ENCODE data around the gene NR1H4.
"Not testable (repeated sequence)": the region's sequence is repeated elsewhere in the genome, so short reads cannot be mapped to it uniquely, and the experiment has no call there.

The NR1H4 gene

GRCh38 chr12:100472325-100472724 lies 1.3 kb upstream of the NR1H4 start:
- DNase-seq (ENCODE audit: low read depth in 2 of 2, low spot score in 1 of 2): no peak

- DNase-seq (ENCODE audit: low read depth in 2 of 2, low spot score in 1 of 2): no peak
These were observed 483 bp upstream of the NR1H4 start for GRCh38 chr12:100473050-100473715.

- DNase-seq (ENCODE audit: low read depth in 2 of 2, low spot score in 1 of 2): no peak
These were observed 951 bp downstream of the NR1H4 start for GRCh38 chr12:100474617-100475016.

- DNase-seq (ENCODE audit: low read depth in 2 of 2, low spot score in 1 of 2): no peak
These were observed 2.5 kb downstream of the NR1H4 start for GRCh38 chr12:100476013-100476751.

- DNase-seq (ENCODE audit: low read depth in 2 of 2, low spot score in 1 of 2): no peak
These were observed 7.4 kb downstream of the NR1H4 start for GRCh38 chr12:100481021-100481420.

GRCh38 chr12:100484183-100484886 lies 10.7 kb downstream of the NR1H4 start:
- DNase-seq (ENCODE audit: low read depth in 2 of 2, low spot score in 1 of 2): no peak

GRCh38 chr12:100484891-100485471 lies 11.3 kb downstream of the NR1H4 start:
- no peak for DNase-seq (ENCODE audit: low read depth in 2 of 2, low spot score in 1 of 2)

- no peak for DNase-seq (ENCODE audit: low read depth in 2 of 2, low spot score in 1 of 2)
These were observed 12.3 kb downstream of the NR1H4 start for GRCh38 chr12:100485983-100486382.

GRCh38 chr12:100489251-100489820 lies 15.7 kb downstream of the NR1H4 start:
- DNase-seq (ENCODE audit: low read depth in 2 of 2, low spot score in 1 of 2): no peak

- no peak for DNase-seq (ENCODE audit: low read depth in 2 of 2, low spot score in 1 of 2)
These were observed 16.4 kb downstream of the NR1H4 start for GRCh38 chr12:100490056-100490455.

GRCh38 chr12:100491104-100491503 lies 17.4 kb downstream of the NR1H4 start:
- no peak for DNase-seq (ENCODE audit: low read depth in 2 of 2, low spot score in 1 of 2)

- DNase-seq (ENCODE audit: low read depth in 2 of 2, low spot score in 1 of 2): no peak
These were observed 19.8 kb downstream of the NR1H4 start for GRCh38 chr12:100493396-100494012.

GRCh38 chr12:100494026-100494425 lies 20.4 kb downstream of the NR1H4 start:
- DNase-seq (ENCODE audit: low read depth in 2 of 2, low spot score in 1 of 2): no peak

GRCh38 chr12:100494538-100494937 lies 20.9 kb downstream of the NR1H4 start:
- no peak for DNase-seq (ENCODE audit: low read depth in 2 of 2, low spot score in 1 of 2)

GRCh38 chr12:100497105-100497795 lies 23.6 kb downstream of the NR1H4 start:
- no peak for DNase-seq (ENCODE audit: low read depth in 2 of 2, low spot score in 1 of 2)

- no peak for DNase-seq (ENCODE audit: low read depth in 2 of 2, low spot score in 1 of 2)
These were observed 24.5 kb downstream of the NR1H4 start for GRCh38 chr12:100498141-100498540.

- DNase-seq (ENCODE audit: low read depth in 2 of 2, low spot score in 1 of 2): no peak
These were observed 25.8 kb downstream of the NR1H4 start for GRCh38 chr12:100499416-100499815.

GRCh38 chr12:100502718-100503117 lies 29.1 kb downstream of the NR1H4 start:
- DNase-seq (ENCODE audit: low read depth in 2 of 2, low spot score in 1 of 2): not testable (repeated sequence)

GRCh38 chr12:100503228-100503628 lies 29.6 kb downstream of the NR1H4 start:
- DNase-seq (ENCODE audit: low read depth in 2 of 2, low spot score in 1 of 2): no peak

GRCh38 chr12:100504804-100505203 lies 31.1 kb downstream of the NR1H4 start:
- DNase-seq (ENCODE audit: low read depth in 2 of 2, low spot score in 1 of 2): no peak

Data from stimulated activated CD8-positive, alpha-beta memory T cell treated with anti-CD3 and anti-CD28 coated beads, Interleukin-4, amount 100 ng/mL, for 4 hours (primary cell).